Heart right ventricle (tissue), 16 donors: ENCODE results near the gene BBS5. TPM values are rescaled to one million over a fixed set of nuclear protein-coding genes. Genes with fewer than 3 reads are reported as not detected.

Experiments
- ATAC-seq, 8 donors: fragments of 200-7000 bp; cut with Tn5 transposase; one replicate each; pipeline ENCODE4 v1.9.1; 2020; ENCODE audit warnings: mild to moderate bottlenecking in 8 of 8, moderate library complexity in 8 of 8, moderate number of reproducible peaks in 1 of 8
- DNase-seq, 2 donors: peaks; one replicate each; pipeline ENCODE4 v3.0.0-alpha.2; 2020
- H3K27ac ChIP-seq, 10 donors: fragments of 200-600 bp; sonication (generic) in 2 of 10; one replicate each; pipeline versions ENCODE4 v1.5.0 to v1.8.0; 2020 to 2022; ENCODE audit warnings: mild to moderate bottlenecking in 3 of 10
- H3K27me3 ChIP-seq, 7 donors: fragments of 200-600 bp; one replicate each; pipeline ENCODE4 v1.8.0; 2021 to 2022; ENCODE audit warnings: mild to moderate bottlenecking in 2 of 7
- H3K36me3 ChIP-seq, 9 donors: fragments of 200-600 bp; sonication (generic) in 1 of 9; one replicate each; pipeline versions ENCODE4 v1.5.0 to v1.8.0; 2020 to 2022; ENCODE audit warnings: mild to moderate bottlenecking in 2 of 9
- H3K4me1 ChIP-seq, 9 donors: fragments of 200-600 bp; sonication (generic) in 1 of 9; one replicate each; pipeline versions ENCODE4 v1.5.0 to v1.8.0; 2020 to 2022; ENCODE audit warnings: mild to moderate bottlenecking in 4 of 9
- H3K4me3 ChIP-seq, 10 donors: fragments of 200-600 bp; sonication (generic) in 2 of 10; one replicate each; pipeline versions ENCODE4 v1.5.0 to v1.8.0; 2020 to 2022; ENCODE audit warnings: mild to moderate bottlenecking in 7 of 10, moderate library complexity in 2 of 10
- H3K9me3 ChIP-seq, 11 donors: fragments of 200-600 bp in 10 of 11; sonication (generic) in 2 of 11; one replicate each; pipeline versions ENCODE4 v1.5.0 to v1.8.0; 2013 to 2022; ENCODE audit warnings: mild to moderate bottlenecking in 2 of 11, control low read depth in 1 of 11, moderate library complexity in 1 of 11
- CTCF ChIP-seq, 9 donors: fragments of 200-600 bp; sonication (generic) in 2 of 9; IDR thresholded peaks; one replicate each; pipeline versions ENCODE4 v1.5.0 to v1.8.0; 2021 to 2022; ENCODE audit warnings: antibody characterized with exemption in 9 of 9, mild to moderate bottlenecking in 5 of 9, moderate library complexity in 1 of 9
- WGBS, 2 donors: extraction: QIAGEN DNeasy Blood & Tissue Kit; methylation state at CpG; one replicate each; pipeline ENCODE4 v1.1.7; 2013; ENCODE audit warnings: inconsistent platforms in 1 of 2; 5-methylcytosine and 5-hydroxymethylcytosine counted together
- intact Hi-C, 10 donors: fragments of 100-400 bp; cut with DNase I; formaldehyde crosslinking; loops; one replicate each; pipeline versions ENCODE4 v1.11.1 to v1.14.2; 2022
- polyA plus RNA-seq, 2 donors: library from polyadenylated mRNA; stranded (reverse); fragments of 200-250 nt; gene quantifications; one replicate each; pipeline ENCODE4 v1.2.3, GENCODE V29; 2013
- total RNA-seq, 10 donors: library from RNA; stranded (reverse); fragmentation: NEBNext Ultra II Directional in 3 of 10; extraction: Animal tissue kit (Norgen Biotek cat#: 25700) in 3 of 10; gene quantifications; one replicate each; pipeline versions ENCODE4 v1.2.1 to v1.2.4, GENCODE V29; 2021 to 2023
- donor health status: Arrhythmogenic right ventricular cardiomyopathy.
- donor health status: ischemic (EF 13 %, LVEDD 7.1; RV severe dilation, severe dysfunction).
- donor health status: healthy with polysubstance abuse.
- donor health status: DM: no; HTN: yes; CAD: no.
- donor health status: DM: no; HTN: no; CAD: no.
- donor health status: ischemic (EF 25% LVEDD 6.9; RV normal size, moderate dysfunction).
- donor health status: ischemic (EF 25% LVEDD 5.7; RV mildly dilated, moderate dysfunction).
- donor health status: healthy.
- donor health status: DM: yes; HTN: yes; CAD: no.
- donor health status: Ischemic cardiomyopathy.
- donor health status: ischemic (EF 35%, LVEDD 5.7; RV mildly dilated, moderate dysfunction).
- donor health status: nonischemic (EF 11% LVEDD 7.7; RV severe dilation, severe dysfunction).
- donor health status: DM: yes; HTN: yes; CAD: no.
- donor health status: PGD.
- donor health status: ischemic (EF 29% LVEDD 5.4; RV normal size, mild dysfunction).
- donor health status: nonischemic (EF 23%, LVEDD 6.1; RV moderate dilation, normal function).

Gene BBS5
- total and polyA plus RNA-seq, 12 donors, result 4.7 to 10.3 (median 8.5) TPM

- H3K36me3 ChIP-seq, result peaks cover 0 to 5% (median 0%) of the 10 kb centered on the region in 9 donors
- H3K27me3 ChIP-seq, result no peaks in the 10 kb centered on the region
- DNase-seq (no peak), ATAC-seq (peak in 5 of 8 donors; percentile 6 to 24 (median 10))
- peak overlapping the region in 9 of 10 donors; percentile 17 to 54 (median 43) for H3K4me3 ChIP-seq
- intact Hi-C loops, result no loop called here
- TF ChIP-seq CTCF (IDR thresholded peaks at IDR 0.05), result no peak
- 46 to 64% methylated on average over 8 of the region's 8 CpGs for WGBS, 2 donors
- no peaks in the 10 kb centered on the region for H3K9me3 ChIP-seq
- peaks cover 0 to 20% (median 10%) of the 10 kb centered on the region in 9 donors for H3K4me1 ChIP-seq
- H3K27ac ChIP-seq, result peak overlapping the region in 9 of 10 donors; percentile 36 to 78 (median 68)
Measured at GRCh38 chr2:169509955-169510354, 30.7 kb downstream of the BBS5 start.

- intact Hi-C loops, result no loop called here
- peak in 2 of 8 donors; percentile 18 to 36 for ATAC-seq
- Histone ChIP-seq H3K27me3 (no peaks in the 10 kb centered on the region), H3K9me3 (no peaks in the 10 kb centered on the region), H3K36me3 (peaks cover 0 to 4% (median 0%) of the 10 kb centered on the region in 9 donors), H3K4me3 (peak overlapping the region; percentile 4 to 54 (median 42)), H3K4me1 (peaks cover 0 to 20% (median 10%) of the 10 kb centered on the region in 9 donors), H3K27ac (peak overlapping the region in 8 of 10 donors; percentile 36 to 78 (median 68))
- WGBS, 2 donors, result 76 to 78% methylated on average over 4 of the region's 4 CpGs
- no peak for DNase-seq
- no peak for TF ChIP-seq CTCF (IDR thresholded peaks at IDR 0.05)
Measured at GRCh38 chr2:169510496-169510895, 31.2 kb downstream of the BBS5 start.

DNA sequence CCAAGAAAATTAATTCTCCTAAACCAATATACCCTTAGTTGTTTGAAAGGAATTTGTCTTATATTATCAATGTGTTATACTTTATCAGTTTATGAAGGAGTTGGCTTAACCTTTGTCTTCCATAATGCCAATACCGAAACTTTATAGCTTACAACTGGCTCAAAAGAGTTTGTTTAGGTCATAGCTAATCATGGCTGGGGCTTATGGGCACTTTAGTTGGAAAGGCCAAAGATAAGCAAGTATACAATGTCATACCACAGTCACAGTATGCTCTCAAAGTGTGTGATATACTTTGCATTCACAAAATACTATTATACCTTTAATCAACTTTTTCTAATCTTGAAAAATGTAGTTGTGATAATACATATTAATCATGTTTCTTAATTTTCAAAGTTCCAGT lies 32.5 kb downstream of the BBS5 start:
- intact Hi-C loops, result no loop called here
- 48 to 66% methylated on average over 1 of the region's 1 CpG for WGBS, 2 donors
- H3K36me3 ChIP-seq, result peaks cover 0 to 5% (median 0%) of the 10 kb centered on the region in 9 donors
- TF ChIP-seq CTCF (IDR thresholded peaks at IDR 0.05), result no peak
- ATAC-seq (no peak), DNase-seq (no peak)
- H3K27ac ChIP-seq, result peak overlapping the region in 8 of 10 donors; percentile 7 to 78 (median 64)
- no peaks in the 10 kb centered on the region for H3K27me3 ChIP-seq
- H3K4me3 ChIP-seq, result peak overlapping the region in 9 of 10 donors; percentile 17 to 54 (median 43)
- no peaks in the 10 kb centered on the region for H3K9me3 ChIP-seq
- peaks cover 0 to 27% (median 14%) of the 10 kb centered on the region in 9 donors for H3K4me1 ChIP-seq

DNA sequence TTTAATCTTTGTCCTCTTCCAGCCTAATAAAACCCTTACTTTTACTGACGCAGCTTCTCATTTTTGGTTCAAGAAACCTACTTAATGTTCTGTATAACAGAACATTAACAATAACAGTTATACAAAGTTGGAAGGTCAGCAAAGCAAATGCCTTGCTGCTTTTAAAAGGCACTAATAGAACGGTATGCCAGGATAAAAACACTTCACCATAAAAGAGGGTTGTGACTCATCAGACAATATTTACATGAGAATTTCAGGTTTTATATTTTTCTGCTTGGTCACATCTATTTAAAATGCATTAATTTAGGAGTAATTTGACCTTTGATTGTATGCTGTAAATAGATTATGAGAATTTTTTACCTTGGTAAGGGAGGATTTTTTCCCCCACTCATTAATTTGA lies 33.2 kb downstream of the BBS5 start:
- Histone ChIP-seq H3K4me3 (peak overlapping the region in 7 of 10 donors; percentile 17 to 54 (median 46)), H3K27me3 (no peaks in the 10 kb centered on the region), H3K36me3 (peaks cover 0 to 5% (median 0%) of the 10 kb centered on the region in 9 donors), H3K9me3 (no peaks in the 10 kb centered on the region), H3K4me1 (peaks cover 0 to 27% (median 12%) of the 10 kb centered on the region in 9 donors), H3K27ac (peak overlapping the region in 8 of 10 donors; percentile 7 to 78 (median 64))
- intact Hi-C loops, result no loop called here
- DNase-seq (no peak), ATAC-seq (peak in 1 of 8 donors; percentile 32)
- WGBS, 2 donors, result 52 to 66% methylated on average over 2 of the region's 2 CpGs
- no peak for TF ChIP-seq CTCF (IDR thresholded peaks at IDR 0.05)
